IMR-90 (cell line): ENCODE measurements around the gene SLC22A7.

ENCODE experiments used
- BHLHE40 ChIP-seq: fragments of 150-350 bp; IDR thresholded peaks from 2 replicates; pipeline ENCODE4 v1.6.1; 2016; ENCODE audit warnings: mild to moderate bottlenecking, low read depth, low read length
- CTCF ChIP-seq: conservative IDR thresholded peaks from 2 replicates; pipeline ENCODE4 v1.5.1; 2012; ENCODE audit warnings: mild to moderate bottlenecking, low read depth, low read length, improper control_type of control experiment
- ELK1 ChIP-seq: fragments of 150-350 bp; IDR thresholded peaks from 2 replicates; pipeline ENCODE4 v1.6.1; 2016; ENCODE audit warnings: low read depth, mild to moderate bottlenecking, low read length, moderate library complexity, borderline replicate concordance
- POLR2A ChIP-seq: IDR thresholded peaks from 2 replicates; pipeline ENCODE4 v1.6.1; 2012; ENCODE audit warnings: mild to moderate bottlenecking, low read depth, low read length
- RAD21 ChIP-seq: IDR thresholded peaks from 2 replicates; pipeline ENCODE4 v1.6.1; 2012; ENCODE audit warnings: low read length, improper control_type of control experiment
- USF2 ChIP-seq: fragments of 150-350 bp; IDR thresholded peaks from 2 replicates; pipeline ENCODE4 v1.6.1; 2017; ENCODE audit warnings: mild to moderate bottlenecking, antibody characterized with exemption, low read length, low read depth

- TF ChIP-seq CTCF (no peak), USF2 (no peak), BHLHE40 (no peak), RAD21 (no peak), ELK1 (no peak), POLR2A (no peak)
These were observed 24.4 kb upstream of the SLC22A7 start for GRCh38 chr6:43273707-43274106.
